Psoas muscle (tissue), 8 donors: Measurements from ENCODE around the gene FIZ1. TPM values are rescaled to one million over a fixed set of nuclear protein-coding genes. Genes with fewer than 3 reads are reported as not detected.

Source experiments
- ATAC-seq, 4 donors: fragments of 200-7000 bp; cut with Tn5 transposase; one replicate each; pipeline ENCODE4 v1.9.1; 2020; ENCODE audit warnings: moderate library complexity in 3 of 4, mild to moderate bottlenecking in 2 of 4
- DNase-seq, 2 donors: peaks; one replicate each; pipeline ENCODE4 v3.0.0-alpha.2; 2020
- H3K27ac ChIP-seq: fragments of 200-600 bp; one replicate; pipeline ENCODE4 v1.8.0; 2022
- H3K27me3 ChIP-seq, 3 donors: fragments of 200-600 bp in 1 of 3; one replicate each; pipeline versions ENCODE4 v1.6.1 to v1.8.0; 2013 to 2022; ENCODE audit warnings: low read length in 2 of 3, mild to moderate bottlenecking in 2 of 3, moderate library complexity in 1 of 3; ENCODE audit not compliant: insufficient read depth in 3 of 3
- H3K36me3 ChIP-seq, 2 donors: fragments of 200-600 bp in 1 of 2; one replicate each; pipeline versions ENCODE4 v1.6.1 to v1.8.0; 2013 to 2022; ENCODE audit warnings: low read depth in 1 of 2, mild to moderate bottlenecking in 1 of 2, moderate library complexity in 1 of 2; ENCODE audit not compliant: insufficient read depth in 1 of 2
- H3K4me1 ChIP-seq: fragments of 200-600 bp; one replicate; pipeline ENCODE4 v1.8.0; 2022
- H3K4me3 ChIP-seq: fragments of 200-600 bp; one replicate; pipeline ENCODE4 v1.8.0; 2022; ENCODE audit warnings: mild to moderate bottlenecking
- H3K9me3 ChIP-seq: fragments of 200-600 bp; one replicate; pipeline ENCODE4 v1.8.0; 2022
- CTCF ChIP-seq: fragments of 200-600 bp; IDR thresholded peaks from one replicate; pipeline ENCODE4 v1.8.0; 2022; ENCODE audit warnings: antibody characterized with exemption
- WGBS, 3 donors: extraction: QIAGEN DNeasy Blood & Tissue Kit; methylation state at CpG; one replicate each; pipeline versions ENCODE4 v1.1.6 to v1.1.7; 2013; 5-methylcytosine and 5-hydroxymethylcytosine counted together
- intact Hi-C, 2 donors: fragments of 100-400 bp; cut with DNase I; formaldehyde crosslinking; loops; one replicate each; pipeline versions ENCODE4 v1.11.0 to v1.14.2; 2022
- polyA plus RNA-seq, 3 donors: library from polyadenylated mRNA; stranded (reverse); fragments of 200-250 nt; gene quantifications; one replicate each; pipeline ENCODE4 v1.2.3, GENCODE V29; 2013
- total RNA-seq, 4 donors: library from RNA; stranded (reverse); fragmentation: NEBNext Ultra II Directional in 2 of 4; extraction: Animal tissue kit (Norgen Biotek cat#: 25700) in 2 of 4; gene quantifications; one replicate each; pipeline versions ENCODE4 v1.2.1 to v1.2.4, GENCODE V29; 2021 to 2023
- donor health status: healthy with polysubstance abuse.
- donor health status: DM: no; HTN: no; CAD: no; lungs with moderate emphysema.
- donor health status: Bipolar disorder and iron deficiency.
- donor health status: healthy.
- donor health status: DM: yes; HTN: yes; CAD: no.
- donor health status: DM: no; HTN: no; CAD: no.
- donor health status: DM: no; HTN: no; CAD: no.
- donor health status: DM: yes; HTN: yes; CAD: no.

FIZ1 gene
- total and polyA plus RNA-seq, 7 donors, result 9.9 to 23.7 (median 11.5) TPM

DNA sequence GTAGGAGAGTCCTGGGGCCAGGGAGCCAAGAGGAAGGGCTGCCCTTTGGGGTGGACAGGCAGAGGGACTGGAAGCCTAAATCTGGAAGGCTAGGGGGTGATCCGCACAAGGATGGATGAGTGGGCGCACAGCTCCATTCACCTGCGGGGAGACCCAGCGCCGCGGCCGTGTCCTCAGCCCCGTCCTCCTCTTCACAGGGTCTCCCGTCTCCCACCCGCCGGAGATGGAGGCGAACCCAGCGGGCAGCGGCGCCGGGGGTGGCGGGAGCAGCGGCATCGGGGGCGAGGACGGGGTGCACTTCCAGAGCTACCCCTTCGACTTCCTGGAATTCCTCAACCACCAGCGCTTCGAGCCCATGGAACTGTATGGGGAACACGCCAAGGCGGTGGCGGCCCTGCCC lies 14.1 kb upstream of the FIZ1 start:
- DNase-seq, result no peak
- intact Hi-C loops, result no loop called here
- peaks cover 10 to 58% of the 10 kb centered on the region in 2 donors for H3K36me3 ChIP-seq
- H3K4me3 ChIP-seq, result no peak overlapping the region
- peak overlapping the region; percentile 50 for H3K27ac ChIP-seq
- no peak for TF ChIP-seq CTCF
- WGBS, 3 donors, result 91 to 94% (median 92%) methylated on average over 24 to 27 of the region's 27 CpGs
- H3K4me1 ChIP-seq, result peaks cover 23% of the 10 kb centered on the region
- no peaks in the 10 kb centered on the region for H3K27me3 ChIP-seq
- H3K9me3 ChIP-seq, result no peaks in the 10 kb centered on the region
- no peak for ATAC-seq

DNA sequence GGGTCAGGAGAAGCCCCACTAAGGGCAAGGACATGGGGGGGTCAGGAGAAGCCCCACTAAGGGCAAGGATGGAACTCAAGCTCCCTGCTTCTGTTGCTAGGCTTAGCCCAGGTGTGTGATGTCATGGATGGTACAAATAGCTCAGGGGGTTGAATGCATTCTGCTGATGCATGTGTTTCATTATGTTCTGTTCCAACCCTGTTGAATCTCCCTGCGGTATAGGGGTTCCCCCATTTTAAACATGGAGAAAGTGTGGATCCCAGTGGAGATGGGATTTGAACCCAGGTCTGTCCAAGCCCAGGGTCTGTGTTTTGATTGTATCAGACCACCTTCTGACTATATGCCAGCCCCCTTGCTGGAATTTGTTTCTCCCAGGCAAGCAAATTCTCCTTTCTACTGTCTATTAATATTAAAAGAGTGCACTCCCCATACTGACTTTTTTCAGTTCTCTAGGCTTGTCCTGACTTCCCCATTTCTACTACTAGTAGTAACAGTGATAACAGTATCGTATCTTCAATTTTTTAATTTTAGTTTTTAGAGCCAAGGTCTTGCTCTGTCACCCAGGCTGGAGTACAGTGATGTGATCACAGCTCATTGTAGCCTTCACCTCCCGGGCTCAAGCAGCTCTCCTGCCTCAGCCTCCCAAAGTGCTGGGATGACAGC lies 12.8 kb upstream of the FIZ1 start:
- peaks cover 10 to 50% of the 10 kb centered on the region in 2 donors for H3K36me3 ChIP-seq
- intact Hi-C loops, result no loop called here
- peaks cover 33% of the 10 kb centered on the region for H3K4me1 ChIP-seq
- ATAC-seq (peak; percentile 19 to 49 (median 42)), DNase-seq (no peak)
- no peaks in the 10 kb centered on the region for H3K9me3 ChIP-seq
- H3K27ac ChIP-seq, result peak overlapping the region; percentile 71
- WGBS, 3 donors, result 50 to 65% (median 56%) methylated on average over 3 of the region's 3 CpGs
- H3K4me3 ChIP-seq, result peak overlapping the region; percentile 20
- no peaks in the 10 kb centered on the region for H3K27me3 ChIP-seq
- TF ChIP-seq CTCF, result no peak

GRCh38 chr19:55611300-55611982 lies 12.1 kb upstream of the FIZ1 start:
- DNase-seq, result peak in 1 of 2 donors; percentile 60
- 34 to 48% (median 36%) methylated on average over 15 of the region's 15 CpGs for WGBS, 3 donors
- TF ChIP-seq CTCF, result no peak
- intact Hi-C loops, result no loop called here
- peak overlapping the region; percentile 71 for H3K27ac ChIP-seq
- H3K4me3 ChIP-seq, result peak overlapping the region; percentile 20
- H3K4me1 ChIP-seq, result peaks cover 40% of the 10 kb centered on the region
- no peaks in the 10 kb centered on the region for H3K27me3 ChIP-seq
- no peaks in the 10 kb centered on the region for H3K9me3 ChIP-seq
- peaks cover 9 to 44% of the 10 kb centered on the region in 2 donors for H3K36me3 ChIP-seq
- ATAC-seq, result peak; percentile 76 to 90 (median 80)

GRCh38 chr19:55609326-55609725 lies 10.0 kb upstream of the FIZ1 start:
- Histone ChIP-seq H3K36me3 (peaks cover 3 to 25% of the 10 kb centered on the region in 2 donors), H3K4me1 (peaks cover 46% of the 10 kb centered on the region), H3K9me3 (no peaks in the 10 kb centered on the region), H3K4me3 (no peak overlapping the region), H3K27me3 (no peaks in the 10 kb centered on the region), H3K27ac (peak overlapping the region; percentile 9)
- DNase-seq (no peak), ATAC-seq (no peak)
- intact Hi-C loops, result loop anchor here in 1 of 2 donors (5.0 kb wide), 1 partner anchor 97 kb away; no protein-coding TSS in a partner anchor
- no peak for TF ChIP-seq CTCF
- 78 to 81% (median 79%) methylated on average over 5 of the region's 5 CpGs for WGBS, 3 donors
